ENCODE results near the gene OLFML1. TPM values are rescaled to one million over a fixed set of nuclear protein-coding genes. Genes with fewer than 3 reads are reported as not detected.

Gene OLFML1
- total and polyA plus RNA-seq, 12 donors = 4.0 to 12.6 (median 6.2) TPM

DNA sequence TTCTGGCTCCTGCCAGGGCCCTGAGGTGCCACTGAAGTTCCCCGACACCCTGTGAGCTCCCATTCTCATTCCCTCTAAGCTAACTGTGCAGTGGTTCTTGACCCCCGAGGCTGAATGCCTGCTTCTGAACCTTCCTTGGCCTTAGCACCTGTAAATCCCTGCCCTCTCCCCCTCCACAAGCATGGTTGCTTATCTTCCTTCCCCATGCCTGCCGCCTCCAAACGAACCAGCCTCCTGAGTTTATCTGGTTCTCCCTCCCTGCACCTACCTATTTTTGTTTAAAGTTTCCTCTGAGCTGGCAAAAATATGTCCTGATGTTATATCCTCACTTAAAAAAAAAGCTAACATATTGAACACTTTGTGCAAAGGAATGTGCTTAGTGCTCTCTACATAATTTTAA lies 62.4 kb downstream of the OLFML1 start:
- 77 to 87% (median 83%) methylated on average over 4 of the region's 4 CpGs for WGBS, 4 donors
- TF ChIP-seq, protein P1, sequence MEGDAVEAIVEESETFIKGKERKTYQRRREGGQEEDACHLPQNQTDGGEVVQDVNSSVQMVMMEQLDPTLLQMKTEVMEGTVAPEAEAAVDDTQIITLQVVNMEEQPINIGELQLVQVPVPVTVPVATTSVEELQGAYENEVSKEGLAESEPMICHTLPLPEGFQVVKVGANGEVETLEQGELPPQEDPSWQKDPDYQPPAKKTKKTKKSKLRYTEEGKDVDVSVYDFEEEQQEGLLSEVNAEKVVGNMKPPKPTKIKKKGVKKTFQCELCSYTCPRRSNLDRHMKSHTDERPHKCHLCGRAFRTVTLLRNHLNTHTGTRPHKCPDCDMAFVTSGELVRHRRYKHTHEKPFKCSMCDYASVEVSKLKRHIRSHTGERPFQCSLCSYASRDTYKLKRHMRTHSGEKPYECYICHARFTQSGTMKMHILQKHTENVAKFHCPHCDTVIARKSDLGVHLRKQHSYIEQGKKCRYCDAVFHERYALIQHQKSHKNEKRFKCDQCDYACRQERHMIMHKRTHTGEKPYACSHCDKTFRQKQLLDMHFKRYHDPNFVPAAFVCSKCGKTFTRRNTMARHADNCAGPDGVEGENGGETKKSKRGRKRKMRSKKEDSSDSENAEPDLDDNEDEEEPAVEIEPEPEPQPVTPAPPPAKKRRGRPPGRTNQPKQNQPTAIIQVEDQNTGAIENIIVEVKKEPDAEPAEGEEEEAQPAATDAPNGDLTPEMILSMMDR (IDR thresholded peaks at IDR 0.05) = no peak
- no peak for TF ChIP-seq POLR2A (IDR thresholded peaks at IDR 0.05)
- DNase-seq = no peak
- Histone ChIP-seq H3K4me1 (replicated peaks in 1 of 2) (peaks cover 10 to 18% of the 10 kb centered on the region in 2 donors), H3K36me3 (replicated peaks in 1 of 2) (no peaks in the 10 kb centered on the region), H3K27me3 (no peaks in the 10 kb centered on the region), H3K27ac (no peak overlapping the region), H3K9me3 (replicated peaks in 1 of 3) (no peaks in the 10 kb centered on the region), H3K4me3 (no peak overlapping the region)
- intact Hi-C loops (cut with DNase I) = no loop called here

DNA sequence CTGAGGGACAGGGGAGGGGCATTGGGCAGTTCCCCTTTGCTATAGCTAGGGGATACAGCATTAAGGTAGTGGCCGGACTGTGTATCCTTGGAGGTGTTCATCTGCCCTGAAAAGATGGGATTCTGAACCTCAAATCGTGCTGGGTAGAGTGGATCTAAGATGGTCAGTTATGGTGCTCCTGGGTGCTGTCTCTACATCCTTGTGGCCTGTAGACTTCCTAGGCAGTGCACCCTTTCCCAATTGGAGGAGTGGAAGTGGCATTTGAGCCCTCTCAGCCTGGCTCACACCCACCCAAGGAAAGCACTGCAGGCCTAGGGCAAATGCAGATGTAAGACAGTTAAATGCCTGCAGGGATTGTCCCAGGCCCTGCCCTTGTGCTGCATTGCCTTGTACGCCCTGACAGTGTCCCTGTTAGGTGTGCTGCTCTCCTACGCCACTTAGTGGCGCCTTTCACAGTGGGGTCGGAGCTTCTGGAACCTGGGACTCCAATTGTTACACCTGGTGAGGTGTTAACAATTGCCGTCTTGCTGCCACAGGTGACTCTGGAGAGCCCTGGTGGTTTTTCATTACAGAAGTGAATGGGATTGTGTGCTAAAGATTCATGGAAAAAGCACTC lies 63.5 kb downstream of the OLFML1 start:
- Histone ChIP-seq H3K4me1 (replicated peaks in 1 of 2) (peaks cover 10 to 14% of the 10 kb centered on the region in 2 donors), H3K9me3 (replicated peaks in 1 of 3) (no peaks in the 10 kb centered on the region), H3K36me3 (replicated peaks in 1 of 2) (no peaks in the 10 kb centered on the region), H3K4me3 (no peak overlapping the region), H3K27ac (no peak overlapping the region), H3K27me3 (no peaks in the 10 kb centered on the region)
- TF ChIP-seq, protein P1 (IDR thresholded peaks at IDR 0.05) = peak in 1 of 6 experiments; percentile 21
- no peak for TF ChIP-seq POLR2A (IDR thresholded peaks at IDR 0.05)
- DNase-seq = no peak
- intact Hi-C loops (cut with DNase I) = no loop called here
- 79 to 87% (median 82%) methylated on average over 7 of the region's 7 CpGs for WGBS, 4 donors

DNA sequence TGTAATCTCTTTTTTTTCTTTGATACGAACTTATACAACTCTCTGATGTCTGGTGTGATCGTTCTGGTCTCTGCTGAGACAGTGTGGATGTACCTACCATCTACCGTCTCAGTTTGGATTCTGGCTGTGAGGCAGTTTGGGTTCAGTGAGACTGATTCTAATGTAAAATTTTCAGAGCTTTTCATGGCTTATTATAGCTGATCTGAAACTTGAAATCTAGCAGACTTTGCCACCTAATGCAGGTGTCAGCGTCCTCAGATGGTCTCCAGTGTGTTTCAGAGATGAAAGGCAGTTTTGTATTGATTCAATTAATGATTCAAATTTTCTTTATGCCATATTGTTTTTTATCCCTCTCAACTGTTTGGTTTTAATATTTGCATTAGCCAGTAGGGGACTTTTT lies 64.4 kb downstream of the OLFML1 start:
- TF ChIP-seq, protein P1 (IDR thresholded peaks at IDR 0.05) = no peak
- TF ChIP-seq POLR2A (IDR thresholded peaks at IDR 0.05) = no peak
- 69 to 92% (median 83%) methylated on average over 4 of the region's 4 CpGs for WGBS, 4 donors
- Histone ChIP-seq H3K36me3 (replicated peaks in 1 of 2) (no peaks in the 10 kb centered on the region), H3K4me1 (replicated peaks in 1 of 2) (peaks cover 10 to 19% of the 10 kb centered on the region in 2 donors), H3K27me3 (no peaks in the 10 kb centered on the region), H3K4me3 (no peak overlapping the region), H3K27ac (no peak overlapping the region), H3K9me3 (replicated peaks in 1 of 3) (no peaks in the 10 kb centered on the region)
- intact Hi-C loops (cut with DNase I) = no loop called here
- DNase-seq = no peak

DNA sequence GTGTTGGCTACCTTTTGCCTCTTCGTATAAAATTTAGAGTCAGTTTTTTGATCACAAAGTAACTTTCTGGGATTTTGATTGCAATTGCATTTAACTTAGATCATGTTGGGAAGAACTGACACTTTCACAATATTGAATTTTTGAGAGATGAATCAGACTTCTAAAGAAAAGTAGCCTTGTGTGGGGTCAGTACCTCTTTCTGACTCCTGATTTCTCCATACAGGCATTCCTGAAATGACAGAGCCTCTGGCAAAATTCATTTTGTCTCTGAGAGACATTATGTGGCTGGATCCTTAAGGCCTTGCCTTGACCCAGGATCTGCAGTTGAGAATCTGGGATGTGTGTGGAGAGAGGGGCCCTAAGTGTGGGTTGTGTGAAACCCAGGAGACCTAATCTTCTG lies 66.3 kb downstream of the OLFML1 start:
- TF ChIP-seq POLR2A (IDR thresholded peaks at IDR 0.05) = no peak
- TF ChIP-seq, protein P1 (IDR thresholded peaks at IDR 0.05) = no peak
- WGBS, 4 donors = 45 to 62% (median 53%) methylated on average over 1 of the region's 1 CpG
- Histone ChIP-seq H3K36me3 (replicated peaks in 1 of 2) (no peaks in the 10 kb centered on the region), H3K9me3 (replicated peaks in 1 of 3) (no peaks in the 10 kb centered on the region), H3K4me3 (no peak overlapping the region), H3K27me3 (no peaks in the 10 kb centered on the region), H3K4me1 (replicated peaks in 1 of 2) (peaks cover 15 to 30% of the 10 kb centered on the region in 2 donors), H3K27ac (peak overlapping the region in 4 of 5 donors; percentile 42 to 79 (median 64))
- intact Hi-C loops (cut with DNase I) = no loop called here
- peak in 1 of 7 donors; percentile 23 for DNase-seq

Measured in adrenal gland (tissue), 12 donors.